B cell (primary cell): ENCODE data around the gene RPL27.

ENCODE experiments used
- CTCF ChIP-seq: fragments of 200-600 bp; IDR thresholded peaks from one replicate; pipeline ENCODE4 v1.8.0; 2022; ENCODE audit warnings: antibody characterized with exemption, mild to moderate bottlenecking
- EZH2 ChIP-seq: IDR thresholded peaks from 2 replicates; pipeline ENCODE4 v1.6.1; 2012; ENCODE audit warnings: borderline replicate concordance, low read depth, mild to moderate bottlenecking, moderate library complexity, low read length; ENCODE audit not compliant: insufficient read depth, poor library complexity, severe bottlenecking

GRCh38 chr17:42982266-42982665 lies 16.0 kb upstream of the RPL27 start:
- no peak for TF ChIP-seq EZH2
- TF ChIP-seq CTCF, result no peak
